Loucy (cell line): ENCODE measurements around the gene DIO1.

Experiments used
- H2AFZ ChIP-seq: fragments of 200-600 bp; sonication (generic); 2 replicates; pipeline ENCODE4 v1.6.0; 2016; ENCODE audit warnings: antibody characterized with exemption, mild to moderate bottlenecking, low read length, moderate library complexity
- H3F3A ChIP-seq: fragments of 200-600 bp; 2 replicates; pipeline ENCODE4 v1.6.0; 2016; ENCODE audit warnings: antibody characterized with exemption, low read depth, mild to moderate bottlenecking
- H3K27me3 ChIP-seq: fragments of 200-600 bp; sonication (generic); 2 replicates; pipeline ENCODE4 v1.6.1; 2014; ENCODE audit warnings: low read length, mild to moderate bottlenecking; ENCODE audit not compliant: insufficient read depth, poor library complexity, severe bottlenecking
- H3K36me3 ChIP-seq: fragments of 200-600 bp; sonication (generic); 2 replicates; pipeline ENCODE4 v1.6.1; 2016; ENCODE audit warnings: low read length; ENCODE audit not compliant: insufficient read depth
- H3K4me1 ChIP-seq: fragments of 200-600 bp; sonication (generic); 2 replicates; pipeline ENCODE4 v1.5.1; 2014; ENCODE audit warnings: low read length, mild to moderate bottlenecking; ENCODE audit not compliant: insufficient read depth, poor library complexity, severe bottlenecking
- H3K4me2 ChIP-seq: fragments of 200-600 bp; sonication (generic); 2 replicates; pipeline ENCODE4 v1.6.0; 2014; ENCODE audit warnings: antibody characterized with exemption, low read length, low read depth, mild to moderate bottlenecking; ENCODE audit not compliant: poor library complexity, severe bottlenecking
- H3K4me3 ChIP-seq: fragments of 200-600 bp; sonication (generic); 2 replicates; pipeline ENCODE4 v1.5.1; 2014; ENCODE audit warnings: low read length, mild to moderate bottlenecking, mixed read lengths; ENCODE audit not compliant: poor library complexity, severe bottlenecking
- H3K79me2 ChIP-seq: fragments of 200-600 bp; sonication (generic); 2 replicates; pipeline ENCODE4 v1.6.1; 2014; ENCODE audit warnings: low read length; ENCODE audit not compliant: insufficient read depth
- H3K9ac ChIP-seq: fragments of 200-600 bp; sonication (generic); 2 replicates; pipeline ENCODE4 v1.6.0; 2014; ENCODE audit warnings: mild to moderate bottlenecking, low read depth, low read length, moderate library complexity; ENCODE audit not compliant: poor library complexity, severe bottlenecking
- H3K9me2 ChIP-seq: fragments of 200-600 bp; sonication (generic); replicated peaks from 2 replicates; pipeline ENCODE4 v1.6.1; 2016; ENCODE audit warnings: low read depth, low read length, mixed read lengths
- H3K9me3 ChIP-seq: fragments of 200-600 bp; sonication (generic); 2 replicates; pipeline ENCODE4 v1.6.1; 2014; ENCODE audit warnings: mild to moderate bottlenecking, antibody characterized with exemption, low read length, low read depth; ENCODE audit not compliant: insufficient read depth
- H4K20me1 ChIP-seq: fragments of 200-600 bp; sonication (generic); 2 replicates; pipeline ENCODE4 v1.6.0; 2014; ENCODE audit warnings: antibody characterized with exemption, low read length, mild to moderate bottlenecking; ENCODE audit not compliant: insufficient read depth, poor library complexity, severe bottlenecking
- CTCF ChIP-seq: fragments of 200-600 bp; sonication (generic); conservative IDR thresholded peaks from 2 replicates; pipeline ENCODE4 v1.5.1; 2014; ENCODE audit warnings: mild to moderate bottlenecking, antibody characterized with exemption, low read length
- EZH2phosphoT487 ChIP-seq: fragments of 200-600 bp; IDR thresholded peaks from 2 replicates; pipeline ENCODE4 v1.6.1; 2018; ENCODE audit warnings: antibody characterized with exemption, mild to moderate bottlenecking, moderate library complexity, borderline replicate concordance

DIO1 gene

GRCh38 chr1:53947172-53947907, 53.4 kb downstream of the DIO1 start:
- peaks cover 6% of the 10 kb centered on the region; the same call in 1 of the 2 replicates for H3K36me3 ChIP-seq
- H3K9me2 ChIP-seq = no peaks in the 10 kb centered on the region
- H3K4me3 ChIP-seq = peak overlapping the region; percentile 90
- TF ChIP-seq EZH2phosphoT487 = no peak
- no peak for TF ChIP-seq CTCF
- H3K79me2 ChIP-seq = peaks cover 65% of the 10 kb centered on the region
- H3K9me3 ChIP-seq = no peaks in the 10 kb centered on the region
- H4K20me1 ChIP-seq = peaks cover 2% of the 10 kb centered on the region
- H2AFZ ChIP-seq = no peak overlapping the region
- peaks cover 57% of the 10 kb centered on the region for H3K4me1 ChIP-seq
- H3F3A ChIP-seq = peaks cover 4% of the 10 kb centered on the region; the same call in 1 of the 2 replicates
- H3K9ac ChIP-seq = peak overlapping the region; percentile 84
- H3K27me3 ChIP-seq = no peaks in the 10 kb centered on the region
- peak overlapping the region; percentile 93 for H3K4me2 ChIP-seq

DNA sequence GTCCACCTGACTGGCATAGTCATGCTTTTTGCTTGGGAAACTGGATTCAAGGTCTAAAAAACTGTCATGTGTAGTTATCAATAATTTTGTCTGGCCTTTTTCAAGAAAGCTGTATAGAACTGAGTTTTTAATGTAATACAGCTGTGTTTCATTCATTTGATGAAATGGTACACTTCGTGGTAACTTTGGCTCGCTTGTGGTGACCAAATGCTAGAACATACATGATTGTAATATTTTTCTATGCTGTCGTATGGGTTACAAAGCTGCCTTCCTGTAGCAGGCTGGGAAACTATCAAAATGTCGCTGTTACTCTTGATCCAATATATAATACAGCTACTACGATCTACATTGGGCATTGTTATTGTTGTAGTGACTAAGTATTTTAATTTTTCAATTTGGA, 54.3 kb downstream of the DIO1 start:
- H3K4me1 ChIP-seq = peaks cover 48% of the 10 kb centered on the region
- peak overlapping the region; percentile 9 for H3K4me3 ChIP-seq
- no peaks in the 10 kb centered on the region for H3K9me3 ChIP-seq
- H3K27me3 ChIP-seq = no peaks in the 10 kb centered on the region
- H3K4me2 ChIP-seq = peak overlapping the region; percentile 93
- no peaks in the 10 kb centered on the region for H3F3A ChIP-seq
- peaks cover 57% of the 10 kb centered on the region for H3K79me2 ChIP-seq
- H2AFZ ChIP-seq = no peak overlapping the region
- TF ChIP-seq EZH2phosphoT487 = no peak
- TF ChIP-seq CTCF = no peak
- H3K36me3 ChIP-seq = peaks cover 11% of the 10 kb centered on the region; the same call in 1 of the 2 replicates
- peak overlapping the region; percentile 84 for H3K9ac ChIP-seq
- H3K9me2 ChIP-seq = no peaks in the 10 kb centered on the region
- peaks cover 1% of the 10 kb centered on the region for H4K20me1 ChIP-seq

GRCh38 chr1:53949023-53949990, 55.3 kb downstream of the DIO1 start:
- Histone ChIP-seq H3K79me2 (peaks cover 46% of the 10 kb centered on the region), H3K4me1 (peaks cover 44% of the 10 kb centered on the region), H3K4me2 (peak overlapping the region; percentile 93), H3K36me3 (peaks cover 11% of the 10 kb centered on the region; the same call in 1 of the 2 replicates), H4K20me1 (no peaks in the 10 kb centered on the region), H2AFZ (no peak overlapping the region), H3K9ac (no peak overlapping the region), H3K9me2 (no peaks in the 10 kb centered on the region), H3K4me3 (no peak overlapping the region), H3K9me3 (no peaks in the 10 kb centered on the region), H3F3A (no peaks in the 10 kb centered on the region), H3K27me3 (no peaks in the 10 kb centered on the region)
- peak; percentile 87 for TF ChIP-seq CTCF
- no peak for TF ChIP-seq EZH2phosphoT487
